Measurements from ENCODE around the gene PFKP.

- TF ChIP-seq EP300 (IDR thresholded peaks at IDR 0.05; ENCODE audit: low read depth): no peak
- TF ChIP-seq CTCF (IDR thresholded peaks at IDR 0.05): no peak
Measured at GRCh38 chr10:3180355-3181025, 113.1 kb downstream of the PFKP start.
